ENCODE results near the gene TRIM2. TPM values are rescaled to one million over a fixed set of nuclear protein-coding genes. Genes with fewer than 3 reads are reported as not detected.
A peak's percentile ranks its signal among the peaks of the same experiment; 100 is the strongest.

Gene TRIM2
- polyA plus RNA-seq, 1 donor (not counting 4 experiments of a cell fraction or from before 2014, with no cell fraction given) = 10.6 TPM

GRCh38 chr4:153297116-153297515 lies 92.9 kb downstream of the TRIM2 start:
- DNase-seq (ENCODE audit: low read depth, low spot score) (no peak), FAIRE-seq (no peak)
- peak overlapping the region; percentile 27 for H2AFZ ChIP-seq (ENCODE audit: control insufficient read depth, low read length)
- TF ChIP-seq, protein P1, sequence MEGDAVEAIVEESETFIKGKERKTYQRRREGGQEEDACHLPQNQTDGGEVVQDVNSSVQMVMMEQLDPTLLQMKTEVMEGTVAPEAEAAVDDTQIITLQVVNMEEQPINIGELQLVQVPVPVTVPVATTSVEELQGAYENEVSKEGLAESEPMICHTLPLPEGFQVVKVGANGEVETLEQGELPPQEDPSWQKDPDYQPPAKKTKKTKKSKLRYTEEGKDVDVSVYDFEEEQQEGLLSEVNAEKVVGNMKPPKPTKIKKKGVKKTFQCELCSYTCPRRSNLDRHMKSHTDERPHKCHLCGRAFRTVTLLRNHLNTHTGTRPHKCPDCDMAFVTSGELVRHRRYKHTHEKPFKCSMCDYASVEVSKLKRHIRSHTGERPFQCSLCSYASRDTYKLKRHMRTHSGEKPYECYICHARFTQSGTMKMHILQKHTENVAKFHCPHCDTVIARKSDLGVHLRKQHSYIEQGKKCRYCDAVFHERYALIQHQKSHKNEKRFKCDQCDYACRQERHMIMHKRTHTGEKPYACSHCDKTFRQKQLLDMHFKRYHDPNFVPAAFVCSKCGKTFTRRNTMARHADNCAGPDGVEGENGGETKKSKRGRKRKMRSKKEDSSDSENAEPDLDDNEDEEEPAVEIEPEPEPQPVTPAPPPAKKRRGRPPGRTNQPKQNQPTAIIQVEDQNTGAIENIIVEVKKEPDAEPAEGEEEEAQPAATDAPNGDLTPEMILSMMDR (optimal IDR thresholded peaks at IDR 0.05 in 1 of 3, IDR thresholded peaks at IDR 0.05 in 1 of 3, conservative IDR thresholded peaks at IDR 0.05 in 1 of 3; ENCODE audit: extremely low read depth in 1 of 3, insufficient read depth in 2 of 3, low read length in 3 of 3) = no peak
- no peak for TF ChIP-seq EZH2 (IDR thresholded peaks at IDR 0.05; ENCODE audit: low read length)
- no peaks in the 10 kb centered on the region for H3K79me2 ChIP-seq (ENCODE audit: control insufficient read depth, insufficient read depth, low read length)
- dilution Hi-C loops (cut with MboI; ENCODE audit: extremely low pct_ligation_motif_present, low sequenced_read_pairs) = no loop called here
- no peaks in the 10 kb centered on the region for H4K20me1 ChIP-seq (ENCODE audit: control insufficient read depth, extremely low read depth, insufficient read depth, low read length)
- peaks cover 33% of the 10 kb centered on the region for H3K4me1 ChIP-seq (ENCODE audit: control insufficient read depth, extremely low read depth, insufficient read depth, low read length)
- H3K4me2 ChIP-seq (ENCODE audit: control insufficient read depth, extremely low read depth, insufficient read depth, low read depth, low read length) = peak overlapping the region; percentile 22
- H3K9me1 ChIP-seq (ENCODE audit: control insufficient read depth, extremely low read depth, insufficient read depth, low read length) = no peaks in the 10 kb centered on the region
- H3K36me3 ChIP-seq (ENCODE audit: control insufficient read depth in 2 of 2, extremely low read depth in 1 of 2, insufficient read depth in 2 of 2, low read length in 2 of 2) = peaks cover 0 to 4% of the 10 kb centered on the region in 2 experiments
- H3K9me3 ChIP-seq (ENCODE audit: control insufficient read depth, low read depth, low read length) = peaks cover 2% of the 10 kb centered on the region
- no peak overlapping the region for H3K9ac ChIP-seq (ENCODE audit: control insufficient read depth, extremely low read depth, insufficient read depth, low read length)
- no peaks in the 10 kb centered on the region for H3K27me3 ChIP-seq (ENCODE audit: control insufficient read depth, extremely low read depth, insufficient read depth, low read length)
- H3K4me3 ChIP-seq (ENCODE audit: control insufficient read depth in 2 of 3, extremely low read depth in 1 of 3, insufficient read depth in 2 of 3, low read depth in 1 of 3, low read length in 3 of 3) = peak overlapping the region in 1 of 3 experiments; percentile 5
- no peak overlapping the region for H3K27ac ChIP-seq (ENCODE audit: control insufficient read depth, insufficient read depth, low read length)

GRCh38 chr4:153310793-153311192 lies 106.5 kb downstream of the TRIM2 start:
- no peaks in the 10 kb centered on the region for H4K20me1 ChIP-seq (ENCODE audit: control insufficient read depth, extremely low read depth, insufficient read depth, low read length)
- TF ChIP-seq, protein P1 (optimal IDR thresholded peaks at IDR 0.05 in 1 of 3, IDR thresholded peaks at IDR 0.05 in 1 of 3, conservative IDR thresholded peaks at IDR 0.05 in 1 of 3; ENCODE audit: extremely low read depth in 1 of 3, insufficient read depth in 2 of 3, low read length in 3 of 3) = no peak
- TF ChIP-seq EZH2 (IDR thresholded peaks at IDR 0.05; ENCODE audit: low read length) = no peak
- no peaks in the 10 kb centered on the region for H3K4me1 ChIP-seq (ENCODE audit: control insufficient read depth, extremely low read depth, insufficient read depth, low read length)
- dilution Hi-C loops (cut with MboI; ENCODE audit: extremely low pct_ligation_motif_present, low sequenced_read_pairs) = no loop called here
- no peak overlapping the region for H3K4me3 ChIP-seq (ENCODE audit: control insufficient read depth in 2 of 3, extremely low read depth in 1 of 3, insufficient read depth in 2 of 3, low read depth in 1 of 3, low read length in 3 of 3)
- peaks cover 0 to 1% of the 10 kb centered on the region in 2 experiments for H3K36me3 ChIP-seq (ENCODE audit: control insufficient read depth in 2 of 2, extremely low read depth in 1 of 2, insufficient read depth in 2 of 2, low read length in 2 of 2)
- DNase-seq (ENCODE audit: low read depth, low spot score) (no peak), FAIRE-seq (no peak)
- H2AFZ ChIP-seq (ENCODE audit: control insufficient read depth, low read length) = no peak overlapping the region
- no peaks in the 10 kb centered on the region for H3K79me2 ChIP-seq (ENCODE audit: control insufficient read depth, insufficient read depth, low read length)
- no peak overlapping the region for H3K9ac ChIP-seq (ENCODE audit: control insufficient read depth, extremely low read depth, insufficient read depth, low read length)
- H3K27ac ChIP-seq (ENCODE audit: control insufficient read depth, insufficient read depth, low read length) = no peak overlapping the region
- no peaks in the 10 kb centered on the region for H3K9me3 ChIP-seq (ENCODE audit: control insufficient read depth, low read depth, low read length)
- no peaks in the 10 kb centered on the region for H3K9me1 ChIP-seq (ENCODE audit: control insufficient read depth, extremely low read depth, insufficient read depth, low read length)
- no peak overlapping the region for H3K4me2 ChIP-seq (ENCODE audit: control insufficient read depth, extremely low read depth, insufficient read depth, low read depth, low read length)
- no peaks in the 10 kb centered on the region for H3K27me3 ChIP-seq (ENCODE audit: control insufficient read depth, extremely low read depth, insufficient read depth, low read length)
